NCI-H1930 (cell line): ENCODE results near the gene CAMK2G.
"Not testable (repeated sequence)": the region's sequence is repeated elsewhere in the genome, so short reads cannot be mapped to it uniquely, and the experiment has no call there.

Experiments
- DNase-seq, 2 experiments: peaks; one replicate each; lab custom pipeline; 2025; lab: John Stamatoyannopoulos, UW

Gene CAMK2G

GRCh38 chr10:73810735-73811465 is 63.5 kb downstream of the CAMK2G start:
- DNase-seq: no peak

GRCh38 chr10:73810358-73810734 is 64.0 kb downstream of the CAMK2G start:
- DNase-seq: no peak

- DNase-seq: no peak
These were observed 65.1 kb downstream of the CAMK2G start for GRCh38 chr10:73809061-73809818.

GRCh38 chr10:73808021-73808815 is 66.1 kb downstream of the CAMK2G start:
- DNase-seq: no peak

GRCh38 chr10:73807471-73807870 is 66.9 kb downstream of the CAMK2G start:
- no peak for DNase-seq

GRCh38 chr10:73806176-73806950 is 68.0 kb downstream of the CAMK2G start:
- no peak for DNase-seq

GRCh38 chr10:73803680-73804286 is 70.6 kb downstream of the CAMK2G start:
- no peak for DNase-seq

GRCh38 chr10:73802276-73802991 is 71.9 kb downstream of the CAMK2G start:
- no peak for DNase-seq

- DNase-seq: no peak
These were observed 73.1 kb downstream of the CAMK2G start for GRCh38 chr10:73801253-73801590.

- DNase-seq: no peak
These were observed 73.6 kb downstream of the CAMK2G start for GRCh38 chr10:73800560-73801252.

GRCh38 chr10:73799899-73800559 is 74.3 kb downstream of the CAMK2G start:
- DNase-seq: no peak

- no peak for DNase-seq
These were observed 75.3 kb downstream of the CAMK2G start for GRCh38 chr10:73798927-73799560.

- DNase-seq: no peak
These were observed 76.3 kb downstream of the CAMK2G start for GRCh38 chr10:73798087-73798486.

GRCh38 chr10:73797324-73798025 is 76.9 kb downstream of the CAMK2G start:
- no peak for DNase-seq

- no peak for DNase-seq
These were observed 77.6 kb downstream of the CAMK2G start for GRCh38 chr10:73796766-73797165.

- not testable (repeated sequence) for DNase-seq
These were observed 78.3 kb downstream of the CAMK2G start for GRCh38 chr10:73796035-73796434.

GRCh38 chr10:73795491-73795890 is 78.9 kb downstream of the CAMK2G start:
- DNase-seq: not testable (repeated sequence)

- DNase-seq: no peak
These were observed 80.9 kb downstream of the CAMK2G start for GRCh38 chr10:73793456-73793855.
